ENCODE results near the gene PAFAH1B1. TPM values are rescaled to one million over a fixed set of nuclear protein-coding genes. Genes with fewer than 3 reads are reported as not detected.

The PAFAH1B1 gene
- total and polyA plus RNA-seq, 7 experiments from 2014 or later = 15.8 to 156 (median 127) TPM

DNA sequence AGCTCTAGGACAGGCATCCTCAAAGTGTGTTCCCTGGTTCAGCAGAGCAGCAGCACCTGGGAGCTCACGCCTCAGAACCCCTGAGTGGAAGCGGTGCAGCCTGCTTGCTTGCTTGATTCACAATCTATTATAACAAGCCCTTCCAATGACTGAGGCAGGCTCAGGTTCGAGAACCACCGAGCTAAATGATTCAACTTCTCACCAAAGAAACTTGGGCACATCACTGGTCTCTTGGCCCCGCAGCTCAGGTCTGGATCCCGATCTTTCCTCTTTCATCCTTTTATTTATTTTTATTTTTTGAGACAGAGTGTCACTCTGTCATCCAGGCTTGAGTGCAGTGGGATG, 93.6 kb downstream of the PAFAH1B1 start:
- ChIA-PET CTCF (no interaction called here), POLR2A (interaction anchor here (1.2 kb wide), 1 partner anchor 8 kb away, joined by 4 read pairs; no protein-coding TSS in a partner anchor)
- no peak overlapping the region for H3K4me3 Mint-ChIP-seq
- H3K27me3 ChIP-seq (ENCODE audit: control insufficient read depth in 2 of 2, insufficient read depth in 2 of 2, low read length in 2 of 2) = no peaks in the 10 kb centered on the region
- peak overlapping the region in 6 of 9 donors; percentile 34 to 74 (median 64) for H3K27ac Mint-ChIP-seq
- H3K9me3 Mint-ChIP-seq = peaks cover 0 to 3% (median 0%) of the 10 kb centered on the region in 11 donors
- peak overlapping the region; percentile 18 for H3K27ac ChIP-seq (ENCODE audit: low read depth, low read length)
- H3K9me3 ChIP-seq (ENCODE audit: control insufficient read depth in 2 of 3, low read length in 3 of 3) = no peaks in the 10 kb centered on the region
- no peaks in the 10 kb centered on the region for H3K27me3 Mint-ChIP-seq
- H3K4me3 ChIP-seq (ENCODE audit: low read length) = no peak overlapping the region
- intact Hi-C loops (cut with micrococcal nuclease) = no loop called here
- H3K36me3 ChIP-seq (ENCODE audit: control insufficient read depth in 2 of 3, insufficient read depth in 3 of 3, low read length in 3 of 3) = peaks cover 0 to 48% (median 11%) of the 10 kb centered on the region in 3 experiments
- peaks cover 2 to 5% (median 4%) of the 10 kb centered on the region in 7 donors for H3K4me1 Mint-ChIP-seq
- no peak for DNase-seq
- H3K36me3 Mint-ChIP-seq = peaks cover 0 to 10% (median 6%) of the 10 kb centered on the region in 5 donors
- ATAC-seq = no peak
- peaks cover 0 to 14% of the 10 kb centered on the region in 2 donors for H3K4me1 ChIP-seq (ENCODE audit: control insufficient read depth in 2 of 2, insufficient read depth in 2 of 2, low read length in 2 of 2)

DNA sequence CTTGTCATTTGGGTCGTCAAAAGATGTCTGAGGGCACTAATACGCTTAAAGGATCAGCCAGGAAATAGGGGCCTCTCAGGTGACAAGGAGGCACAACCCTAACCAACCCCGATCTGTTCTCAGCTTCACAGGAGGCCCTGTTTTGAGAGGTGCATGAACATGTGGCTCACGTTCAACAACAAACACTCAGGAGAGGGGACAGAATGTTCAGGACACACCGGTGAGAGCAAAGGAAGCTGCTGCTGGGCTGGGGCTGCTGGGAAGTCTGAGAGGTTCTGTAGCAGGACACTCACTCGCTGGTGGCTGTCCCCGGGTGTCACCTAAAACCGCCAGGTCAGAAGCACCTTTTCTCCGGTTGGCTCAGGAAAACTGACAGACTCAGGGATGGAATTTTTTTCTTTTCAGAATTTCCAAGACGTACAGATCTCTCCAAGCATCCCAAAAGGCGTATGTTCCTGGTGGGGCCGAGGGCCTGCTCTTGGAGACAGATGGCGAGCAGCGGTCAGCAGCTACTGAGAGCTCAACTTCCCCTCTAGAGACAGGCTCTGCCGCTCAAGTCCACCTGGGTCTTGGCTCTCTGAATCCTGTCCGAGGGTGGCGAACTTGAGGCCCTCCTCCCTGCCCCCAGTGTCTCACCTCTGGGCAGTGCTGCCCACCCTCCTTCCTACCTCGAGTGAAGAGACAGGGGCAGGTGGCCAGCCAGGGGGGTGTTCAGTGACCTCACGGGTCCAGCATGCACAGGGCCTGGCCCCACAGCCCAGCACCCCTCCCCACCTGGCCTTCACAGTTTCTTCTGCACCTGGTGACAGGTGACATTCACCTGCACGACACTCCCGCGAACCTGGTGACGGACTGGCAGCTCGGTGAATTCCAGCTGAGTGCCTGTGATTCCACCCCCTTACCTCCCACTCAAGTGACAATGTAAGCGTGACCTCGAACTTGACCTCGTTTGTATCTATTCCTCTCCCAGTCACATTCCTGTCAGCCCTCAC, 95.2 kb downstream of the PAFAH1B1 start:
- Histone ChIP-seq H3K9me3 (ENCODE audit: control insufficient read depth in 2 of 3, low read length in 3 of 3) (no peaks in the 10 kb centered on the region), H3K4me3 (ENCODE audit: low read length) (no peak overlapping the region), H3K27ac (ENCODE audit: low read depth, low read length) (no peak overlapping the region), H3K36me3 (ENCODE audit: control insufficient read depth in 2 of 3, insufficient read depth in 3 of 3, low read length in 3 of 3) (peaks cover 0 to 49% (median 5%) of the 10 kb centered on the region in 3 experiments), H3K4me1 (ENCODE audit: control insufficient read depth in 2 of 2, insufficient read depth in 2 of 2, low read length in 2 of 2) (peaks cover 0 to 14% of the 10 kb centered on the region in 2 donors), H3K27me3 (ENCODE audit: control insufficient read depth in 2 of 2, insufficient read depth in 2 of 2, low read length in 2 of 2) (no peaks in the 10 kb centered on the region)
- peaks cover 0 to 7% (median 0%) of the 10 kb centered on the region in 5 donors for H3K36me3 Mint-ChIP-seq
- ATAC-seq = no peak
- ChIA-PET CTCF (no interaction called here), POLR2A (no interaction called here)
- H3K4me1 Mint-ChIP-seq = peaks cover 2 to 5% (median 4%) of the 10 kb centered on the region in 7 donors
- H3K27ac Mint-ChIP-seq = peak overlapping the region in 8 of 9 donors; percentile 23 to 90 (median 49)
- H3K9me3 Mint-ChIP-seq = peaks cover 0 to 3% (median 0%) of the 10 kb centered on the region in 11 donors
- H3K4me3 Mint-ChIP-seq = peak overlapping the region in 1 of 10 donors; percentile 40
- intact Hi-C loops (cut with micrococcal nuclease) = no loop called here
- DNase-seq = no peak
- no peaks in the 10 kb centered on the region for H3K27me3 Mint-ChIP-seq

DNA sequence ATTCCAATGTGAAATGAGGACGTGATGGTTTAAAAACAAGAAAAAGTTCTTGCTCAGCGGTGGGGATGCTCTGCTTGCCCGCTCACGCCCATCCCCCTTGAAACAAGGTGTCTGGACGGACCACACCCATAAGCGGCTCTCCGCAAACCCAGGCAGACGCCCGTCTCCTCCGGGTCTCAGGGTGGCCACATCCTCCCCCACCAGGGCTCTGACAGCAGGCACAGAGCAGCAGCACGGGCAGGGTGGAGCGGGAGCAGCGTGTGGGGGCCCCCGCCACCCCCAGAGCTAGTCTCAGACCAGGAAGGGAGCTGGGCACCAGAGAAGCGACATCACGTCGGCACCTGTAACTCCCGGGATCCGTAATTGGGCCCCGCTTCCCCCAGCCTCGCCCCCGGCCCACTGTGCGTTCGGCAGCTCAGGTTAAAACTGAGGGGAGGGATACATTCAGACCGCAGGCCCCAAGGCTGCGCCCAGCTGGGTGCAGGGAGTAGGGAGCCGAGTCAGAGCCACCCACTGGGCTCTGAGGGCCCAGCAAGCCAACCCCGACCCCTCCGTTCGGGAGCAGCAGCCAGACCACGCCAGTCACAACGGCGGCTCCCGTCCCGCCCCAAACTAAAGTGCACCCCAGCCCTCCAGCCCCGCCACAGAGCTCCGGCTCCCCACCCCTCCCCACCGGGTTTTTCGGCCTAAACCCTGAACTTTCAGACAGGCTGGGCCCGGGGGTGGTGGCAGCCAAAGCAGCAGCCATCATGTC, 96.1 kb downstream of the PAFAH1B1 start:
- H3K27ac ChIP-seq (ENCODE audit: low read depth, low read length) = no peak overlapping the region
- H3K27ac Mint-ChIP-seq = peak overlapping the region in 3 of 9 donors; percentile 33 to 44 (median 41)
- H3K36me3 Mint-ChIP-seq = no peaks in the 10 kb centered on the region
- H3K9me3 Mint-ChIP-seq = peaks cover 0 to 3% (median 0%) of the 10 kb centered on the region in 11 donors
- ATAC-seq (peak; percentile 40), DNase-seq (no peak)
- H3K27me3 ChIP-seq (ENCODE audit: control insufficient read depth in 2 of 2, insufficient read depth in 2 of 2, low read length in 2 of 2) = no peaks in the 10 kb centered on the region
- peaks cover 0 to 14% of the 10 kb centered on the region in 2 donors for H3K4me1 ChIP-seq (ENCODE audit: control insufficient read depth in 2 of 2, insufficient read depth in 2 of 2, low read length in 2 of 2)
- no peaks in the 10 kb centered on the region for H3K9me3 ChIP-seq (ENCODE audit: control insufficient read depth in 2 of 3, low read length in 3 of 3)
- peaks cover 0 to 5% (median 4%) of the 10 kb centered on the region in 7 donors for H3K4me1 Mint-ChIP-seq
- ChIA-PET CTCF (no interaction called here), POLR2A (no interaction called here)
- no peak overlapping the region for H3K4me3 ChIP-seq (ENCODE audit: low read length)
- peaks cover 0 to 52% (median 0%) of the 10 kb centered on the region in 3 experiments for H3K36me3 ChIP-seq (ENCODE audit: control insufficient read depth in 2 of 3, insufficient read depth in 3 of 3, low read length in 3 of 3)
- H3K4me3 Mint-ChIP-seq = peak overlapping the region in 1 of 10 donors; percentile 40
- intact Hi-C loops (cut with micrococcal nuclease) = no loop called here
- H3K27me3 Mint-ChIP-seq = no peaks in the 10 kb centered on the region

DNA sequence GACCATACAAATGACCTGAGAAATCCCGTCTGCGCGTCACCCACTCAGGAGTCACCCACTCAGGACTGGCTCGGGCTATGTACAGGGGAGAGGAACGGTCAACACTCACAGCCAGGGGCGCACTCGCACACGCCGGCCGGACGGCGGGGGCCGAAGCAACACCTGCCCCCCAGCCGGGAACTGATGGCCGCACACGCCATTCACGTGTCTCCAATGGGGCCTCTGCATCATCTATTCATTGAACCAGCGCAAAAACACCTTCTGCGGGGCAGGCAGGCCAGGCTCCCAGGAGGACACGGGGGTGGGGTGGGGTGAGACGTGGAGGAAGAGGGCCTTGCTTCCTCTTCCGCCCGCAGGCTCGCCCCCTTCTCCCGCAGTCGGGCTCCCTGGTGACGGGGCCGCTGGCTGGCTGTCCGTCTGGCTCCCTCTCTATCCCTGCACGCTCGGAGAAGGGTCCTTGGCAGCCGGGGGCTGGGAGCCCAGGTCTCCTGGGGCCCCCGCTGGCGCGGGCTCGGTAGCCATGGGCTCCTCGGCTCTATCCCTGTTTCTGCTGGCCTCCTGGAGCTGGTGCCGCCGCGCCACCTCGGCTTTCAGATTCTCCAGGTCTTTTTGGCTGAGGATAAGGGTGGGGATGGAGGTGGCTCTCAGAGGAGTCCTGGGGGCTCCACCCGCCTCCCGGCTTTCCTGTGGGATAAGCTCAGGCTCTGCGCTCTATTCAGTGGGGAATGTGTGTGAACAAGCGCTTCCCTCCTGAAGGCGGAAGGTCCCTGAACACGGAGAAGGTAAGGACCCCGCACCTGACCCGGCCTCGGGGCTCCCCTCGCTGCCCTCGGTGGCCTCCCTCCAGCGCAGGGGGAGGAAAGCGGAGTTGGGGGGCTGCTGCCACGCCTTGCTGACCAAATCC, 97.0 kb downstream of the PAFAH1B1 start:
- no peaks in the 10 kb centered on the region for H3K9me3 ChIP-seq (ENCODE audit: control insufficient read depth in 2 of 3, low read length in 3 of 3)
- no peaks in the 10 kb centered on the region for H3K27me3 ChIP-seq (ENCODE audit: control insufficient read depth in 2 of 2, insufficient read depth in 2 of 2, low read length in 2 of 2)
- H3K27ac Mint-ChIP-seq = no peak overlapping the region
- intact Hi-C loops (cut with micrococcal nuclease) = no loop called here
- ChIA-PET CTCF (no interaction called here), POLR2A (no interaction called here)
- H3K4me3 ChIP-seq (ENCODE audit: low read length) = no peak overlapping the region
- DNase-seq (no peak), ATAC-seq (no peak)
- no peak overlapping the region for H3K27ac ChIP-seq (ENCODE audit: low read depth, low read length)
- H3K36me3 ChIP-seq (ENCODE audit: control insufficient read depth in 2 of 3, insufficient read depth in 3 of 3, low read length in 3 of 3) = peaks cover 0 to 60% (median 0%) of the 10 kb centered on the region in 3 experiments
- H3K4me1 Mint-ChIP-seq = peaks cover 0 to 5% (median 4%) of the 10 kb centered on the region in 7 donors
- H3K4me3 Mint-ChIP-seq = no peak overlapping the region
- no peaks in the 10 kb centered on the region for H3K36me3 Mint-ChIP-seq
- peaks cover 0 to 14% of the 10 kb centered on the region in 2 donors for H3K4me1 ChIP-seq (ENCODE audit: control insufficient read depth in 2 of 2, insufficient read depth in 2 of 2, low read length in 2 of 2)
- peaks cover 0 to 3% (median 0%) of the 10 kb centered on the region in 11 donors for H3K9me3 Mint-ChIP-seq
- H3K27me3 Mint-ChIP-seq = no peaks in the 10 kb centered on the region

DNA sequence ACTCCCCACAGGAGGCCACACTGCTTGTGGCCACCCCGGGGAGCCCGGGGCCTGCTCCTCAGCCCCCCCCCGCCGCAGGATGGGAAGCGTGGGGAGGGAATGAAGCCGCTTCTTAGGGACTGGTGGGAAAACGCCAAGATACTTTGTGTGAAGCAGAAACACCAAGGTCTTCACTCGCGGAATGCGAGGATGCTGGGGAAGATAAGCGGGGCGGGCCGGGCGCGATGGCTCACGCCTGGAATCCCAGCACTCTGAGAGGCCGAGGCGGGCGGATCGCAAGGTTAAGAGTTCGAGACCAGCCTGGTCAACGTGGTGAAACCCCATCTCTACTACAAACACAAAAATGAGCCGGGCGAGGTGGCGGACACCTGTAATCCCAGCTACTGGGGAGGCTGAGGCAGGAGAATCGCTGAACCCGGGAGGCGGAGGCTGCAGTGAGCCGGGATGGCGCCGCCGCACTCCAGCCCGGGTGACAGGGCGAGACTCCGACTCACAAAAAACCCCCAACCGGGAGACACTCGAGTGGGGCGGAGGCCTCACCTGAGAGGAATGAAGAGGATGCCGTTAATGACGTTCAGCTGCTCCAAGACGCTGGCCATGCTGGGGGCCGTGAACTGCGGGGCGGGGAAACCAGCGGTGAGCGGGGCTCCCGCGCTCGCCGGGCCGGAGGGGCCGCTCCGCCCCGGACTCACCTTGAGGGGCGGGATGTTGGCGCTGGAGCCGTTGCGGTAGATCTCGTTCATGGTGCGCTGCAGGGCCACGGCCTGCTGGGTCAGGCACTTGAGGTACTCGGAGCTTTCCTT, 97.8 kb downstream of the PAFAH1B1 start:
- ChIA-PET POLR2A (no interaction called here), CTCF (no interaction called here)
- Histone ChIP-seq H3K9me3 (ENCODE audit: control insufficient read depth in 2 of 3, low read length in 3 of 3) (no peaks in the 10 kb centered on the region), H3K4me3 (ENCODE audit: low read length) (no peak overlapping the region), H3K36me3 (ENCODE audit: control insufficient read depth in 2 of 3, insufficient read depth in 3 of 3, low read length in 3 of 3) (peaks cover 0 to 69% (median 0%) of the 10 kb centered on the region in 3 experiments), H3K27ac (ENCODE audit: low read depth, low read length) (no peak overlapping the region), H3K4me1 (ENCODE audit: control insufficient read depth in 2 of 2, insufficient read depth in 2 of 2, low read length in 2 of 2) (peaks cover 0 to 14% of the 10 kb centered on the region in 2 donors), H3K27me3 (ENCODE audit: control insufficient read depth in 2 of 2, insufficient read depth in 2 of 2, low read length in 2 of 2) (no peaks in the 10 kb centered on the region)
- intact Hi-C loops (cut with micrococcal nuclease) = no loop called here
- Mint-ChIP-seq H3K36me3 (no peaks in the 10 kb centered on the region), H3K4me1 (peaks cover 0 to 5% (median 4%) of the 10 kb centered on the region in 7 donors), H3K4me3 (no peak overlapping the region), H3K27ac (no peak overlapping the region), H3K9me3 (peaks cover 0 to 3% (median 0%) of the 10 kb centered on the region in 11 donors), H3K27me3 (no peaks in the 10 kb centered on the region)
- DNase-seq (no peak), ATAC-seq (no peak)
